SU-DHL-6 (cell line): ENCODE data around the gene KLHDC8A.

Source experiments
- EZH2phosphoT487 ChIP-seq: fragments of 200-600 bp; sonication (generic), shearing (Covaris generic); conservative IDR thresholded peaks from 2 replicates; pipeline ENCODE4 v1.6.1; 2018; ENCODE audit warnings: mild to moderate bottlenecking, antibody characterized with exemption, low read length, moderate library complexity, mixed read lengths
- TF ChIP-seq, protein P1 (sequence below): fragments of 200-600 bp; sonication (generic); IDR thresholded peaks from one replicate; pipeline ENCODE4 v1.5.1; 2017; ENCODE audit warnings: antibody characterized with exemption, mild to moderate bottlenecking, low read length, moderate library complexity; ENCODE audit not compliant: insufficient read depth, poor library complexity, severe bottlenecking

DNA sequence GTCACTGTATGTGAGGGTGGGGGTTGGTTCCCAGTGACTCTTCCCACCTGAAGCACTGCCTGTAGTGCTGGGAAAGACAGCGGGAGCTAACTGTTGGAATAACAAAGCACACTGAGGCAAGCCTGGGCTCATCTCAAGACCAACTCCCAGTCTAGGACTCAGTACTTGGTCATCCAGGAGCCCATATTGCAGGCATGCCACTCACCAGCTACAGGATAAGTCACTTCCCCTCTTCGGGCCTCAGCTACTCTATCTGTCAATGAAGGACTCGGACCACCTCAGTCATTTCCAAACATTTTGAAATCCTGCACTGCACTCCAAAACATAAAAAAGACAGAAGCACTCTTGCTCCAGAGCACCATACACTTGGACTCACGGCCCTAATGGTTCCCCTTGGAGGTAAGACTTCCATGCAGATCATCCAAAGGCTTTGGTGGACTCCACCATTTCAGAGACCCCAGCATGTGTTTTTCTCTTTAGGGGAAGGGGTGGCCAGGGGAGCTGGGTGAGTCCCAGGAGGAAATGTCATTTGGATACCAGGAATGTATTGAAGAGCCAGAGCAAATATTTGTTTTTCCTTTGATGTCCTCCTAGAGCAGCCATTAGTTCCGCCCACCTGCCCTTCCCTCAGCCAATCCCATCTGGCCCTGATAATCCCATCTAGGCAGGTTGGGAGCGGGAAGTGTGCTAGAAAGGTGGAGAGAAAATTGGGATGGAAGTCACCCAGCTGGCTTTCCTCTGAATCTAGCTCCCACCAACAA is 38.3 kb downstream of the KLHDC8A start:
- TF ChIP-seq, protein P1, sequence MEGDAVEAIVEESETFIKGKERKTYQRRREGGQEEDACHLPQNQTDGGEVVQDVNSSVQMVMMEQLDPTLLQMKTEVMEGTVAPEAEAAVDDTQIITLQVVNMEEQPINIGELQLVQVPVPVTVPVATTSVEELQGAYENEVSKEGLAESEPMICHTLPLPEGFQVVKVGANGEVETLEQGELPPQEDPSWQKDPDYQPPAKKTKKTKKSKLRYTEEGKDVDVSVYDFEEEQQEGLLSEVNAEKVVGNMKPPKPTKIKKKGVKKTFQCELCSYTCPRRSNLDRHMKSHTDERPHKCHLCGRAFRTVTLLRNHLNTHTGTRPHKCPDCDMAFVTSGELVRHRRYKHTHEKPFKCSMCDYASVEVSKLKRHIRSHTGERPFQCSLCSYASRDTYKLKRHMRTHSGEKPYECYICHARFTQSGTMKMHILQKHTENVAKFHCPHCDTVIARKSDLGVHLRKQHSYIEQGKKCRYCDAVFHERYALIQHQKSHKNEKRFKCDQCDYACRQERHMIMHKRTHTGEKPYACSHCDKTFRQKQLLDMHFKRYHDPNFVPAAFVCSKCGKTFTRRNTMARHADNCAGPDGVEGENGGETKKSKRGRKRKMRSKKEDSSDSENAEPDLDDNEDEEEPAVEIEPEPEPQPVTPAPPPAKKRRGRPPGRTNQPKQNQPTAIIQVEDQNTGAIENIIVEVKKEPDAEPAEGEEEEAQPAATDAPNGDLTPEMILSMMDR, result no peak
- no peak for TF ChIP-seq EZH2phosphoT487
